Neural cell (in vitro differentiated cells): ENCODE measurements around the gene WDR26. TPM values are rescaled to one million over a fixed set of nuclear protein-coding genes. Genes with fewer than 3 reads are reported as not detected.

Source experiments
- H2AFZ ChIP-seq: fragments of 200-600, 300-800 bp; sonication (generic), shearing (Covaris generic); 2 replicates; pipeline ENCODE4 v1.6.0; 2014; ENCODE audit warnings: low read depth, mild to moderate bottlenecking, antibody characterized with exemption, low read length, moderate library complexity
- H3F3A ChIP-seq: fragments of 200-600 bp; shearing (Covaris generic); 2 replicates; pipeline ENCODE4 v1.6.1; 2016; ENCODE audit warnings: mild to moderate bottlenecking, moderate library complexity, mixed read lengths, antibody characterized with exemption, low read length; ENCODE audit not compliant: insufficient read depth, poor library complexity, severe bottlenecking
- H3K27ac ChIP-seq: fragments of 200-600, 300-800 bp; sonication (generic), shearing (Covaris generic); 2 replicates; pipeline ENCODE4 v1.5.1; 2014; ENCODE audit warnings: mild to moderate bottlenecking, low read length, moderate library complexity
- H3K27me3 ChIP-seq: fragments of 300-800, 200-600 bp; sonication (generic), shearing (Covaris generic); 2 replicates; pipeline ENCODE4 v1.6.0; 2014; ENCODE audit warnings: mild to moderate bottlenecking, low read depth, low read length, moderate library complexity; ENCODE audit not compliant: insufficient read depth
- H3K36me3 ChIP-seq: fragments of 300-800, 200-600 bp; sonication (generic), shearing (Covaris generic); 2 replicates; pipeline ENCODE4 v1.5.1; 2014; ENCODE audit warnings: mild to moderate bottlenecking, antibody characterized with exemption, low read length, moderate library complexity; ENCODE audit not compliant: insufficient read depth
- H3K4me2 ChIP-seq: fragments of 300-800, 200-600 bp; sonication (generic), shearing (Covaris generic); 2 replicates; pipeline ENCODE4 v1.6.0; 2014; ENCODE audit warnings: mild to moderate bottlenecking, low read length
- H3K4me3 ChIP-seq: fragments of 300-800, 200-600 bp; sonication (generic), shearing (Covaris generic); 2 replicates; pipeline ENCODE4 v1.5.1; 2014; ENCODE audit warnings: mild to moderate bottlenecking, low read length, moderate library complexity
- H3K79me2 ChIP-seq: fragments of 200-600 bp; shearing (Covaris generic); replicated peaks from 2 replicates; pipeline ENCODE4 v1.6.0; 2014; ENCODE audit warnings: mild to moderate bottlenecking, low read length, moderate library complexity; ENCODE audit not compliant: insufficient read depth
- H3K9ac ChIP-seq: fragments of 300-800, 200-600 bp; sonication (generic), shearing (Covaris generic); 2 replicates; pipeline ENCODE4 v1.6.1; 2016; ENCODE audit warnings: mild to moderate bottlenecking, low read length, mixed read lengths
- H3K9me2 ChIP-seq: fragments of 200-600 bp; shearing (Covaris generic); 2 replicates; pipeline ENCODE4 v1.6.1; 2016; ENCODE audit warnings: mild to moderate bottlenecking, low read length, mixed read lengths; ENCODE audit not compliant: insufficient read depth
- H3K9me3 ChIP-seq: fragments of 200-600, 300-800 bp; sonication (generic), shearing (Covaris generic); 2 replicates; pipeline ENCODE4 v1.6.1; 2016; ENCODE audit warnings: mild to moderate bottlenecking, mixed run types, low read length, moderate library complexity, mixed read lengths
- H4K20me1 ChIP-seq: fragments of 200-600 bp; shearing (Covaris generic); 2 replicates; pipeline ENCODE4 v1.6.1; 2016; ENCODE audit warnings: mild to moderate bottlenecking, mixed run types; ENCODE audit not compliant: insufficient read depth
- EP300 ChIP-seq: fragments of 450-650 bp; conservative IDR thresholded peaks from 2 replicates; pipeline ENCODE4 v1.6.1; 2014; ENCODE audit warnings: antibody characterized with exemption, mild to moderate bottlenecking, moderate library complexity; ENCODE audit not compliant: poor library complexity, severe bottlenecking
- EZH2 ChIP-seq: fragments of 200-600, 300-800 bp; shearing (Covaris generic), sonication (generic); IDR thresholded peaks from 2 replicates; pipeline ENCODE4 v1.6.1; 2014; ENCODE audit warnings: antibody characterized with exemption, low read length, borderline replicate concordance, mild to moderate bottlenecking; ENCODE audit not compliant: insufficient read depth, poor library complexity, severe bottlenecking
- MXI1 ChIP-seq: fragments of 450-650 bp; conservative IDR thresholded peaks from 2 replicates; pipeline ENCODE4 v1.6.1; 2014; ENCODE audit warnings: antibody characterized with exemption, mild to moderate bottlenecking; ENCODE audit not compliant: poor library complexity, severe bottlenecking
- POLR2AphosphoS5 ChIP-seq: IDR thresholded peaks from 2 replicates; pipeline ENCODE4 v1.6.1; 2012
- RAD21 ChIP-seq: fragments of 450-650 bp; conservative IDR thresholded peaks from 2 replicates; pipeline ENCODE4 v1.6.1; 2014; ENCODE audit warnings: antibody characterized with exemption, mild to moderate bottlenecking, moderate library complexity
- SMC3 ChIP-seq: fragments of 450-650 bp; conservative IDR thresholded peaks from 2 replicates; pipeline ENCODE4 v1.6.1; 2014; ENCODE audit warnings: antibody characterized with exemption, mild to moderate bottlenecking, moderate library complexity; ENCODE audit not compliant: poor library complexity
- TAF1 ChIP-seq: IDR thresholded peaks from 2 replicates; pipeline ENCODE4 v1.6.1; 2012; ENCODE audit warnings: low read depth
- polyA plus RNA-seq: library from polyadenylated mRNA; depleted of rRNA; stranded (reverse); fragments of >200 nt; gene quantifications from 2 replicates; pipeline ENCODE4 v1.2.3, GENCODE V29; 2014
- TF ChIP-seq, protein P1 (sequence below): IDR thresholded peaks from 2 replicates; pipeline ENCODE4 v1.6.1; 2012; ENCODE audit warnings: borderline replicate concordance
- TF ChIP-seq, protein P2 (sequence below): fragments of 450-650 bp; IDR thresholded peaks from 2 replicates; pipeline ENCODE4 v1.5.1; 2014; ENCODE audit warnings: antibody characterized with exemption, mild to moderate bottlenecking, moderate library complexity; ENCODE audit not compliant: poor library complexity, severe bottlenecking

Gene WDR26
- polyA plus RNA-seq, 1 donor from 2014 or later: 89.6 TPM

DNA sequence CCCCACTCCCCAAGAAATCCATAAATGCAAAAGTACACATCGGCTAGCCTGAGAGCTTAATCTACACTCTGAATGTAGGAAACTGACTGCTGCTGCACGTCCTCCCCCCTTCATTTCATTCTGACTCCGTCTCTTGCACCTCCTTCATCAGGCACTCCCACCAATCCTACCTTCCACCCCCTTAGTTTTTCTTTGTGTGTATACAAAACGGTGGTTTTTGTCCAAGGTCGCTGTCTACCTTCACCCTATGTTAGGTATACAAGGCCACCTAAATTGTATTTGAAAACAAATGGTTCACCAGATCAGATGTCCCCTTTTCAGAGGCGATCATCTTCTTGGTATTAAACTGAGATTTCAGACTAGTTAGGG is 1.9 kb downstream of the WDR26 start:
- TF ChIP-seq EP300: no peak
- TF ChIP-seq, protein P1, sequence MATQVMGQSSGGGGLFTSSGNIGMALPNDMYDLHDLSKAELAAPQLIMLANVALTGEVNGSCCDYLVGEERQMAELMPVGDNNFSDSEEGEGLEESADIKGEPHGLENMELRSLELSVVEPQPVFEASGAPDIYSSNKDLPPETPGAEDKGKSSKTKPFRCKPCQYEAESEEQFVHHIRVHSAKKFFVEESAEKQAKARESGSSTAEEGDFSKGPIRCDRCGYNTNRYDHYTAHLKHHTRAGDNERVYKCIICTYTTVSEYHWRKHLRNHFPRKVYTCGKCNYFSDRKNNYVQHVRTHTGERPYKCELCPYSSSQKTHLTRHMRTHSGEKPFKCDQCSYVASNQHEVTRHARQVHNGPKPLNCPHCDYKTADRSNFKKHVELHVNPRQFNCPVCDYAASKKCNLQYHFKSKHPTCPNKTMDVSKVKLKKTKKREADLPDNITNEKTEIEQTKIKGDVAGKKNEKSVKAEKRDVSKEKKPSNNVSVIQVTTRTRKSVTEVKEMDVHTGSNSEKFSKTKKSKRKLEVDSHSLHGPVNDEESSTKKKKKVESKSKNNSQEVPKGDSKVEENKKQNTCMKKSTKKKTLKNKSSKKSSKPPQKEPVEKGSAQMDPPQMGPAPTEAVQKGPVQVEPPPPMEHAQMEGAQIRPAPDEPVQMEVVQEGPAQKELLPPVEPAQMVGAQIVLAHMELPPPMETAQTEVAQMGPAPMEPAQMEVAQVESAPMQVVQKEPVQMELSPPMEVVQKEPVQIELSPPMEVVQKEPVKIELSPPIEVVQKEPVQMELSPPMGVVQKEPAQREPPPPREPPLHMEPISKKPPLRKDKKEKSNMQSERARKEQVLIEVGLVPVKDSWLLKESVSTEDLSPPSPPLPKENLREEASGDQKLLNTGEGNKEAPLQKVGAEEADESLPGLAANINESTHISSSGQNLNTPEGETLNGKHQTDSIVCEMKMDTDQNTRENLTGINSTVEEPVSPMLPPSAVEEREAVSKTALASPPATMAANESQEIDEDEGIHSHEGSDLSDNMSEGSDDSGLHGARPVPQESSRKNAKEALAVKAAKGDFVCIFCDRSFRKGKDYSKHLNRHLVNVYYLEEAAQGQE: no peak
- TF ChIP-seq, protein P2, sequence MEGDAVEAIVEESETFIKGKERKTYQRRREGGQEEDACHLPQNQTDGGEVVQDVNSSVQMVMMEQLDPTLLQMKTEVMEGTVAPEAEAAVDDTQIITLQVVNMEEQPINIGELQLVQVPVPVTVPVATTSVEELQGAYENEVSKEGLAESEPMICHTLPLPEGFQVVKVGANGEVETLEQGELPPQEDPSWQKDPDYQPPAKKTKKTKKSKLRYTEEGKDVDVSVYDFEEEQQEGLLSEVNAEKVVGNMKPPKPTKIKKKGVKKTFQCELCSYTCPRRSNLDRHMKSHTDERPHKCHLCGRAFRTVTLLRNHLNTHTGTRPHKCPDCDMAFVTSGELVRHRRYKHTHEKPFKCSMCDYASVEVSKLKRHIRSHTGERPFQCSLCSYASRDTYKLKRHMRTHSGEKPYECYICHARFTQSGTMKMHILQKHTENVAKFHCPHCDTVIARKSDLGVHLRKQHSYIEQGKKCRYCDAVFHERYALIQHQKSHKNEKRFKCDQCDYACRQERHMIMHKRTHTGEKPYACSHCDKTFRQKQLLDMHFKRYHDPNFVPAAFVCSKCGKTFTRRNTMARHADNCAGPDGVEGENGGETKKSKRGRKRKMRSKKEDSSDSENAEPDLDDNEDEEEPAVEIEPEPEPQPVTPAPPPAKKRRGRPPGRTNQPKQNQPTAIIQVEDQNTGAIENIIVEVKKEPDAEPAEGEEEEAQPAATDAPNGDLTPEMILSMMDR: no peak
- no peak for TF ChIP-seq EZH2
- no peak for TF ChIP-seq SMC3
- TF ChIP-seq TAF1: no peak
- no peak for TF ChIP-seq POLR2AphosphoS5
- TF ChIP-seq MXI1: no peak
- no peak for TF ChIP-seq RAD21
- H3K36me3 ChIP-seq: peaks cover 14% of the 10 kb centered on the region
- peaks cover 18% of the 10 kb centered on the region for H4K20me1 ChIP-seq
- H2AFZ ChIP-seq: no peak overlapping the region
- peaks cover 70% of the 10 kb centered on the region for H3K79me2 ChIP-seq
- peak overlapping the region; percentile 93 for H3K4me3 ChIP-seq
- no peaks in the 10 kb centered on the region for H3F3A ChIP-seq
- no peaks in the 10 kb centered on the region for H3K9me2 ChIP-seq
- peak overlapping the region; percentile 92 for H3K27ac ChIP-seq
- H3K27me3 ChIP-seq: no peaks in the 10 kb centered on the region
- H3K9me3 ChIP-seq: no peaks in the 10 kb centered on the region
- peak overlapping the region; percentile 92 for H3K4me2 ChIP-seq
- peak overlapping the region; percentile 97 for H3K9ac ChIP-seq

DNA sequence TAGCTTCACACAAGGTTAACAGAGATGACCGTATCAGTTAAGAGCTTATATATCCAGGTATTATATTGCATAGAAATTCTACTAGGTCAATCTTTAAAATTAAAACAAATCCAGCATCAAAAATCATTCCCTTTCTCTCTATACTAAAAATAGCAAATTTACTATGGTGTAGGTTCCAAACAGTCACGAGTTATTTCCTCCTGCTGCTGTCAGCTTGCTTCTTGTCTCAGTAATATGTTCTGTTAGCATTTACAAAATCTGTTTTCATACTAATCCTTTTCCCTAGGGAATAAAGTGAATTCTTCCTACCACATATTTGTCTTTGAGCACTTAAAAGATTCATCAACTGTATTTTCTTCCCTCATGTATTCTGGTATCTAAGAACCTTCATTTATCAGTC is 2.5 kb downstream of the WDR26 start:
- Histone ChIP-seq H3K79me2 (peaks cover 75% of the 10 kb centered on the region), H3K9ac (peak overlapping the region; percentile 97), H3K27me3 (no peaks in the 10 kb centered on the region), H4K20me1 (peaks cover 18% of the 10 kb centered on the region), H3K9me3 (no peaks in the 10 kb centered on the region), H3K9me2 (no peaks in the 10 kb centered on the region), H2AFZ (no peak overlapping the region), H3F3A (no peaks in the 10 kb centered on the region), H3K36me3 (peaks cover 14% of the 10 kb centered on the region), H3K4me3 (peak overlapping the region; percentile 93), H3K27ac (peak overlapping the region; percentile 92), H3K4me2 (peak overlapping the region; percentile 92)
- TF ChIP-seq POLR2AphosphoS5 (no peak), EZH2 (no peak), TAF1 (no peak), MXI1 (no peak), RAD21 (no peak), EP300 (no peak), SMC3 (no peak)
- TF ChIP-seq, protein P2: no peak
- TF ChIP-seq, protein P1: no peak
